Epithelial cell of proximal tubule (primary cell): Measurements from ENCODE around the gene FXYD2. TPM values are rescaled to one million over a fixed set of nuclear protein-coding genes. Genes with fewer than 3 reads are reported as not detected.
"Not testable (repeated sequence)": the region's sequence is repeated elsewhere in the genome, so short reads cannot be mapped to it uniquely, and the experiment has no call there.

Experiments
- DNase-seq: peaks from one replicate; pipeline ENCODE4 v3.0.0-alpha.2; 2011; ENCODE audit warnings: low read depth
- H3K4me3 ChIP-seq: 2 replicates; pipeline ENCODE4 v1.5.1; 2011; ENCODE audit warnings: low read depth, mild to moderate bottlenecking, low read length
- CTCF ChIP-seq: conservative IDR thresholded peaks from 2 replicates; pipeline ENCODE4 v1.5.1; 2012; ENCODE audit warnings: low read depth, mild to moderate bottlenecking, low read length
- total RNA-seq: library from RNA; depleted of rRNA; stranded (reverse); fragments of >200 nt; gene quantifications from 2 replicates; pipeline ENCODE4 v1.2.3, GENCODE V29; 2015

FXYD2 gene
- total RNA-seq, 1 donor from 2014 or later, result 286 TPM

GRCh38 chr11:117870103-117870952, 45.8 kb upstream of the FXYD2 start:
- TF ChIP-seq CTCF, result no peak
- no peak for DNase-seq

DNA sequence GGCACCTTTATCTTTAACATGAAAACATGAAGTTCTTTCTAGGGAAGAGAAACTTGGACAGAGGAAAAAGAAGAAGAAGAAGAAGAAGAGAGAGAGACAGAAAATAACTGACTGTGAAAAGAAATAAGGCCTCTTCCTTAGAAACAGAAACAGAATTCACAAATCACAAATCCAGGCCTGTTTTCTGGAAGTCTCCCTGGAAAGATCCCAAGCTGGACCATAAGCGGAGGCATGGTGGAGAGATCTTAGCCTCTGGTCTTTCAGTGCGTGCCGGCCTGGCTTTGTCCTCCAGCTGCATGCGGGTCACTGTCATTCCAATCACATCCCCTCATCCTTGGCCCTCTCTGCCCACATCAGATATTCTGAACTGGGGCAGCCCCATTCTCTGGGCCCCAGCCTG, 45.1 kb upstream of the FXYD2 start:
- DNase-seq, result no peak
- TF ChIP-seq CTCF, result no peak
- H3K4me3 ChIP-seq, result no peak overlapping the region

More at GRCh38 chr11:117870103-117870952, 45.8 kb upstream of the FXYD2 start:
- no peak overlapping the region for H3K4me3 ChIP-seq

- H3K4me3 ChIP-seq, result no peak overlapping the region
- no peak for TF ChIP-seq CTCF
- DNase-seq, result no peak
These were observed 44.4 kb upstream of the FXYD2 start for GRCh38 chr11:117868815-117869561.

GRCh38 chr11:117868088-117868487, 43.5 kb upstream of the FXYD2 start:
- H3K4me3 ChIP-seq, result no peak overlapping the region
- no peak for DNase-seq
- TF ChIP-seq CTCF, result no peak

- no peak for DNase-seq
- TF ChIP-seq CTCF, result no peak
These were observed 42.0 kb upstream of the FXYD2 start for GRCh38 chr11:117866526-117866925.

DNA sequence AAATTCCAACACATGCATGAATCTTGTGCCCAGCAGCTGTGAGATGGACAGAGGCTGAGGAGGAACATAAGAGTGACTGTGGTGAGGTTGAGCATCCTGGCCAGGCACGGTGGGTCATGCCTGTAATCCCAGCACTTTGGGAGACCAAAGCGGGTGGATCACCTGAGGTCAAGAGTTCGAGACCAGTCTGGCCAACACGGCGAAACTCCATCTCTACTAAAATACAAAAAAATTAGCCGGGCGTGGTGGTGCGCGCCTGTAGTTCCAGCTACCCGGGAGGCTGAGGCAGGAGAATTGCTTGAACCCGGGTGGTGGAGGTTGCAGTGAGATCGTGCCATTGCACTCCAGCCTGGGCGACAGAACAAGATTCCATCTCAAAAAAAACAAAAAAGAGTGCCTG, 41.0 kb upstream of the FXYD2 start:
- H3K4me3 ChIP-seq, DNase-seq: not testable (repeated sequence)

More at GRCh38 chr11:117866526-117866925, 42.0 kb upstream of the FXYD2 start:
- H3K4me3 ChIP-seq, result no peak overlapping the region

GRCh38 chr11:117863383-117863782, 38.8 kb upstream of the FXYD2 start:
- no peak overlapping the region for H3K4me3 ChIP-seq
- TF ChIP-seq CTCF, result no peak
- no peak for DNase-seq
